CD4-positive, alpha-beta T cell treated with Interleukin-2 at 100 ng/mL for 4 hours (primary cell): ENCODE results near the gene CCL27.

ENCODE experiments used
- DNase-seq: peaks from one replicate; pipeline ENCODE4 v3.0.0-alpha.2; 2020; ENCODE audit warnings: low spot score

Gene CCL27

DNA sequence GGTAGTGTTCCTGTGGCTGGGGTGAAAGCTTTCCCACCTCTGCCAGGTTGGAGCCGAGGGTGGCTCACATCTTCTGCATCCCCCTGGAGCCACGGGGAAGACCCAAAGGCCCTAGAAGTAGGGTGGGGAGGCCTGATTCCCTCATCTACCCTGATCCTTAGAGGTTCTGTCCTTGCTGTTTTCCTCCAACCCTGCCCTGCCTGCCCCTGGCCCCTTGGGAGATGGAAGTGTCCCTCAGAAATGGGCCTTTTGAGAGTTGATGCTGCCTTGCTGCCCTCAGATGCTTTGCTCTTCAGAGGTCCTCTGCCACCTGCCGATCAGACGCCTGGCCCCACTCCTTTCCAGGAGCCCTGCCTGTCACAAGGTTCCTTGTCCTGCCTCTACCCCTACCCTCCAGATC is 22.4 kb upstream of the CCL27 start:
- no peak for DNase-seq

DNA sequence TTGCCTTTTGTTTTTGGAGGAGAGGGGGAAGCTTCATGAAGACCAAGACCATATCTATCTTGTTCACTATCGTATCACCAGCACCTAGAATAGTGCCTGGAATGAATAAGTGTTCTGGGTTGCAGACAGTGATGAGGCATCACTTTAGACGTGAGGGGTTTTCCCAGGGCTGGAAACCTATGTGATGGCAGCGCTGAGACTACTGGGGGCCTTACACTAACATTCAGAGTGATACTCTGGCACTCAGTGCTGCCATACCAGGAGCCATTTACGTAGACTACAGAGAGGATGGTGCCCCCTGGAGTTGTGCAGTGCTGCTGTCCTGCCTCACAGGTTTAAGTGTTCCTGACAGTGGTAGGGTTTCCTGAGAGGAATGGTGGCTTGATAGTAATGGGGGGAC is 21.7 kb upstream of the CCL27 start:
- DNase-seq = no peak

DNA sequence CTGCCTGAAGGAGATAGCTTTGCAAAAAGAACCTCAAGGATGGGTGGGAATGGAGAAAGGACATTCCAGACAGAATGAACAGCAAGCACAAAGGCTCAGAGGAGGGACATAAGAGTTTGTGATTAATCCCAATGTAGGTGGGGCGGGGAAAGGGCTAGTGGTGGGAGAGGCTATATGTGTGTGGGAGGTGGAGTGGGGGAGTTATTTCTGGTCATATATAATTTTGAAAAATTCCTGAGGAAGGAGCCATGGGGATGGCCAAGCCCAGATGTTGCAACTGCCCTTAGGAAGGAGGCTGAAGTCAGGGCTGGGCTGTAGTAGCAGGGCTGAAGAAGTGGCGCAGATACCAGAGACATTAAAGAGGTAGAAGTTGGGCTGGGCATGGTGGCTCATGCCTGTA is 13.4 kb upstream of the CCL27 start:
- no peak for DNase-seq

DNA sequence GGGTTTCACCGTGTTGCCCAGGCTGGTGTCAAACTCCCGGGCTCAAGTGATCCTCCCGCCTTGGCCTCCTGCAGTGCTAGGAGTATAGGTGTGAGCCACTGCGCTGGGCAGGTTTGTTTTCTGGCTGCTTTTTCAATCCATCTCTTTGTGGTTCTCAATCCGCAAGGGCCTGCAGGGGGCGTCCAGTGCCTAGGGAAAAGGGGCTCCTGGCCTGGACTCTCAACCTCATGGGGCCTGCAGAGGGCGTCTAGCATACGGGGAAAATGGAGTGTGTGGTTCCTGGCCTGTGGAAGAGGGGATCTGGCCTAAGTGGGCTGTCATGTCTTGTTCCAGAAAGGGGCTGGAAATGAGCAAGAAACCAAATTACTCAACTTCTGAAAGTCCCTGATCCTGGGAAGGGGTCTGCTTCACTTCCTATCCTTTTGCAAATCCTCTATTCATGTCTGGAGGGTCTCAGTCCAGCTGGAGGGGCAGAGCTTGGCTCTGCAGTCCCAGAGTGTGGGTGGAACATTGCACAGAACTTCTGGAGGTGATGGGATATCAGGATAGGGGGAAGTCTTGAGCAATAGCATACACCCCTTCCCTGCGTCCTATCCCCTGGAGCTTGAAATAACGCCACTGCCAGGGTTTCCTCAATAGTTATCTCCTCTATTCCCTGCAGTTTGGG is 12.7 kb upstream of the CCL27 start:
- peak; percentile 62 for DNase-seq

DNA sequence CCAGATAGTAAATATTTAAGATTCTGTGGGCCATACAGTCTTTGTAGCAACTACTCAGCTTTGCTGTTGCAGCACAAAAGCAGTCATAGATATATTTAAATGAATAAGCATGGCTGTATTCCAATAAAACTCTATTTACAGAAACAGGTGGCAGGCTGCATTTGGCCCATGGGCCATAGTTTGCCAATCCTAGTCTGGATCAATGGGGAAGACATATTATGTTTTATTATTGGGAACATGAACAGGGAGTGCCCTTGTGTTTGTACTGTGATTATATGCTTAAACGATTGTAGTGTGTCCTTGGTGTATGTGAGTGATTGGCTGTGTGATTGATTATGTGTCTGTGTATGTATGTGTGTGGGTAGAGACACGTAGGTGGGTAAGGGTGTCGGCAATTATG is 12.0 kb upstream of the CCL27 start:
- no peak for DNase-seq

DNA sequence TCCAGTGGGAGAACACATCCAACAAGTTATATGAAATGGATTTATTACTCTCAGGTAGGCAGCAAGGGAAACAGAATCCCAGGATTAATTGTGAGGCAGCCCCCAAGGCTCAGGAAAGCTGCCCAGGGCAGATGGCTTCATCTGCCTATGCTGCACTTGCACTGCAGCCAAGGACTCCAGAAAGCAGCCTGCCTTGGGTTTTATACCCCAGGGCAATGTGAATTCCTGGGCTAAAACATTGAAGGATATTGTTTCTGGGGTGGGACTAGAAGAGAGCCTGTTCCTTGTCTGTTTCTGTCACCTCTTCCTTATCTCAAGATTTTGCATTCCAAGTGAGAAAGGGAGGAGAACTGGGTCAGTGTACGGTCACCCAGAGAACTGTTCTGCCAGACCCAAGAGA is 8.8 kb upstream of the CCL27 start:
- no peak for DNase-seq

DNA sequence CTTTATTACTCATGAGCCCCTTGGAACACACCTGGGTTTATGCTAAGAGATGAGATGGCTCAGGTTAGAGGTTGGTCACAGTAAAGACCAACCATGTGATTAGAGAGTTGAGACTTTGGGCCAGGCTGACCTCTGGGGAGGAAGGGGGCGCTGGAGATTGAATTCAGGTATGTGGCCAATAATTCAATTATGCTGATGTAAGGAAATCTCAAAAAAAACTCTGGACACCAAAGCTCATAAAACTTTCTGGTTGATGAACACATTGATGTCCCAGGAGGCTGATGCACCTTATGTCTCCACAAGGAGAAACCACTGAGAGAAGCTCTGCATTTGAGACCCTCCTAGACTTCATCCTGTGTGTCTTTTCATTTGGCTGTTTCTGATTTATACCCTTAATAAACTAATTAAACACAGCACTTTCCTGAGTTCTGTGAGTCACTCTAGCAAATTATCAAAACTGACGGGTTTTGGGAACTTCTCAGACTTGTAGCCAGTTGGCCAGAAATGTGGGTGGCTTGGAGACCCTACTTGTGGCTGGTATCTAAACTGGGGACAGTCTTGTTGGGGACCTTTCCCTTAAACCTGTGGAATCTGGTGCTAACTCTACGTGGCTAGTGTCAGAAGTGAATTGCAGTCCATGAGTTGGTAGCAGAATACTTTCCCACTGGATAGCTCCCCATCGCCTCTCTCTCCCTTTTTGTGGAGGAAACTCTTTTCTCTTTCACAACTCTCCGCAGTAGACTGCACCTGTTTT is 7.5 kb upstream of the CCL27 start:
- DNase-seq = no peak

DNA sequence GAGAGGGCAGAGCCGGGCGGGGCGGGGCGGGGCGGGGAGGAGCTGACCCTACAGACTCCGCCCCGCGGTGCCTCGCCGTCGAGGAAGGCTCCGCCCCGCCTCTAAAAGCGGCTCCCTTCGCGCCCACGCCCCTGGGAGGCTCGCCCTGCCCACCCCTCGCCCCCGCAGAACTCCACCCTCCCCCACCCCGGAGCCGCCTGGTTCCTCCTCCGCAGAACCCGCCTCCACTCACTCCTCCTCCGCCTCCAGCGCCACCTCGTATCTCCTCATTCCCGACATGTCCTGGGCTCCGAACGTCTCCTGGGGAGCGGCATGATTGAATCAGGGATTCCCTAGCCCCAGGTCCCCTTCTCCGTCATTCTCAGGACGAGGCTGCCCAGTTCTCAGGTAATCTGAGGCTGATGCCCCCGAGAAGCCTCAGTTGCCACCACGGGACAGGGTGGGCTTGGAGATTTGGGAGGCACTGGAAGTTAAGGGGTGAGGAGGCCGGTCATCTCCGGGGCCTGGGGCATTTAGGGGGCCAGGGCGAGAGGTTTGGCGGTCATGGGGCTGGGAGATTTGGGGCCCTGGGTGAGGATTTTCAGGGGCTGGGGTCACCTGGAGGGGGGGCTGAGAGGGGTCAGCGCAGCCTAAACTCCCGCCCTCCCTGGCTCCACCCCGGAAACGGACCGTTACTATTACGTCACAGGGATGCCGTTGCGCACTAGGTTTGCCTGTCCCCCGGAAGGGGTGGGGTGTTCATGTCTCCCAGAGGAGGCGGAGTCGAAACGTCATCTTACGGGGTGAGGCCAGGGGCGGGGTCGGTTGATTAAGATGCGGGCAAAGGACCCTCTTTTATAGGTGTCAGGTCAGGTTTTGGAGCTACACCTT is 3.2 kb upstream of the CCL27 start:
- DNase-seq = peak; percentile 92

DNA sequence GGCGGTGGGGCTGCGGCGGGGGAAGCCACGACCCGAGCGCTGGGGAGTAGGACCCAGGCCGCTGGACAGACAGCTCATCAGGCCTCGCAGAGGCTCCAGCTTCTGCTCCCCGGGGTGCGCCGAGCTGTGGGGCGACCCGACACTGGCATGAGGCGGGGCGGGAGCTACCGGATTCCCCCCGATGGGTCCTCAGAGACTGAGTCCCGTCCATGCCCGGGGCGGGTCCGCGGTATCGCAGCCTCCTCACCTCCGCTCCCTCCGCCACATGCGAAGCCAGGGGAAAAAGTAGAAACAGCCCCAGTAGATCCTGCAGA is 2.6 kb upstream of the CCL27 start:
- DNase-seq = no peak

DNA sequence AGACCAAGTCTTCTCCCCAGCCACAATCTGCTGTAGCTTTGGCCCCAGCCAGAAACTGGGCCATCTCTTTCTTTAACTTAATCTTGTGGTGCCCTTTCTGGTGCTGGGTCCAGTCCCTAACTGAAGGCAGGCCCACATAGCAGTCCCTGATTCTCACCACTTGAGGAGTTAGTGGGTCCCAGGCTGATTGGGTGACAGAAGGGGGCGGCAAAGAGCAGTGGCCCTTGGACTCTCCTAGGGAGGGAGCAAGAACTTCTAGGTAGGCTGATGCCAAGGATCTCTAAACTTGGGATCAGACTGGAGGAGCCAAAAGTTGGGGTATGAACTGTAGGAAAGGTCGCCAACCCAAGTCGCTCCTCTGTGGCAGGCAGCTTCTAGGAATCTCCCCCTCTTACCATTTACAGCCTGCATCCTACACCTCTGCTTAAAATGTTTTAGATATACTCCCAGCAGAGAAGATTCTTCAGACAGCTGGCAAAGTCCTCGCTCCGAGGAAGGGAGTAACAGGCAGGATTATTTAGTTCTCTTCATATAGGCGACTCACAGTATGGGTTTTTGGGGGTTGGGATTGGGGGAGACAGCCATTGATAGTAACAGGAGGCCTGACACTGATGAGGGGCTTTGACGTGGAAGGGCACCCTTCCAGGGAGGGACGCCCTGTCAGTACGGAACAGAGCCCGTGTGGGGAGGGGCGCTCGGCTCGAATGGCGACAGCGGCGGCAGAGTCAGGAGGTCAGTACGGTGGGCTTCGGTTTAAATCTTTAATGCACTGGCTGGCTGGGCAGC is 2.0 kb upstream of the CCL27 start:
- peak; percentile 88 for DNase-seq

DNA sequence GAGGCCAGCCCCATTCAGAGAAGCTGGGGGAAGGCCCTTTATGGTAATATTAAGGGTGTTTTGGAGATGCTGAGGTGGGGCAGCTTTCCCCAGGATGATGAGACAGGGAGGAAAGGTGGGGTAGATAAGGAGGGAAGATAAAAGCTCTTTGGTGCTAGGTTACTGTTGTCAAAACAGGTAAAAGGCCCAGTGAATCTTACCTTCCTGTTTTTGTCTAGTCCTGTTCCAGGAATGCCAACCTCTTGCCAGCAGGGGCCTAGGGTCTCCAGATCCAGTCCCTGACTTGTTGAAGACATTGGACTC is 797 bp upstream of the CCL27 start:
- DNase-seq = peak; percentile 87

DNA sequence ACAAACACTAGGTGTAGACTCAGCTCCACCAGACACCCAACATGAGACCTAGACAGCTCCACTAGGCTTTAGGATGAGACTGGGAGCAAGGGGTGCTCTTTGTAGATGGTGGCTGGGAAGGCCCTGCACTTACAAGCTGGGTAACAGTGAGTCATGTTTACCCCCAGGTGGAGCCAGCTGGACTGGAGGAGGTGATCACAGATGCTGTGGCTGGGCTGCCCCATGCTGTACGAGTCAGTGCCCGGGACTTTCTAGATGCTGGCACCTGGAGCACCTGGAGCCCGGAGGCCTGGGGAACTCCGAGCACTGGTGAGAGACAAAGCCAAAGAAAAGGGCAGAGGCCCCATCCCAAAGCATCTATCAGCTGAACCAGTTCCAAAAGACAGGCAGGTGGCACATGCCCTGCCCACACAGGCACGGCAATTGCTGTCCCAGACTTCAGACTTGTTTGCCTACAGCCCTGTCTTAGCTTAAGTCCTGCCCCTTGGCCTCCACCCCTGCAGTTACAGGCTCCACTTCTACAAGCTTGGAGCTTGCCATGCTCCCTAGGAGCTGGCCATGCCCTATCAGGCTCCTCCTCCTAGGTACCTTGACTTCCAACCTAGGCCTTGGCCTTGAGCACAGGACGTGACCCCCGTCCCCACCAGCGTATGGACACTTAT is 2.7 kb downstream of the CCL27 start:
- DNase-seq = peak; percentile 32

DNA sequence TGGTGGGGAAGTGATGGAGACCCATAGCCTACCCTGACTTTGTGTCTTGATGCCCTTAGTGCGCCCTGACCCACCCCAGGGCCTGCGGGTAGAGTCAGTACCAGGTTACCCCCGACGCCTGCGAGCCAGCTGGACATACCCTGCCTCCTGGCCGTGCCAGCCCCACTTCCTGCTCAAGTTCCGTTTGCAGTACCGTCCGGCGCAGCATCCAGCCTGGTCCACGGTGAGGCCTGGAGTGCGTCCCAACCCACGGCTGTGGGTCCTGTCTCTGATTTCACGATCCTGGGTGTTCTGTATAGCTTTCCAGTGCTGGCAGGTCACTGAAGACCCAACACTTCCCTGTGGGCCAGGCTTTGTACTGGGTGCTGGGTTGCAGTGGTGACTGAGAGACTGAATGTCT is 4.0 kb downstream of the CCL27 start:
- no peak for DNase-seq

DNA sequence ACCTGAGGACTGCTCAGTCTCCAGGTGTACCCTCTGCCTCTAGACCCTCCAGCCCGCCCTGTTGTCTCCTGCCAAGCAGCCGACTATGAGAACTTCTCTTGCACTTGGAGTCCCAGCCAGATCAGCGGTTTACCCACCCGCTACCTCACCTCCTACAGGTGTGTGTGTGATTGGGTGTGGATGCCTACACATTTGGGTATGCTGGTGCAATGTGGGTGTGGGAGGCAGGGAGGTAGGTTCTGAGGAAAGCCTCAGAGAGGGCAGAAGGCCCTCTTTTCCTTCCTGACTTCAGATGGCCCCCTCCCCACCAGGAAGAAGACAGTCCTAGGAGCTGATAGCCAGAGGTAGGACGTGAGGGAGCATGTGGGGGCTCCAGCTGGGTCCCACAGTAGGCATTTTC is 5.5 kb downstream of the CCL27 start:
- no peak for DNase-seq

DNA sequence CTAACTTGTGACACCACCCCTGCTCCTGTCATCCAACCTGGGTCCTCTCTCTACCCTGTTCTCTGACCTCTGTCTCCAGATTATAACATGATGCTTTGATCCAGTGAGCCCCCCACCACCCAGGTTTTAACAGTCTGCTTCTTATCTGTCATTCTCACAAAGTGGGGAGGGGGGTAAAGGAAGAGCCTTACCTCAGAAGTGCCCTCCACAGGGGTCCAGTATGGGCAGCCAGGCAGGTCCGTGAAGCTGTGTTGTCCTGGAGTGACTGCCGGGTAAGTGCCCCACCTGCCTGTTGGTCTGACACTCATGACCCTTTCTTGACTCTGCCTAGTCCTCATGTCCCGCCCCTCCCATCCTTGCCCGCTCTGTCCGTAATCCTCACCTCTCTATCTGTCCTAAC is 7.1 kb downstream of the CCL27 start:
- DNase-seq = no peak

DNA sequence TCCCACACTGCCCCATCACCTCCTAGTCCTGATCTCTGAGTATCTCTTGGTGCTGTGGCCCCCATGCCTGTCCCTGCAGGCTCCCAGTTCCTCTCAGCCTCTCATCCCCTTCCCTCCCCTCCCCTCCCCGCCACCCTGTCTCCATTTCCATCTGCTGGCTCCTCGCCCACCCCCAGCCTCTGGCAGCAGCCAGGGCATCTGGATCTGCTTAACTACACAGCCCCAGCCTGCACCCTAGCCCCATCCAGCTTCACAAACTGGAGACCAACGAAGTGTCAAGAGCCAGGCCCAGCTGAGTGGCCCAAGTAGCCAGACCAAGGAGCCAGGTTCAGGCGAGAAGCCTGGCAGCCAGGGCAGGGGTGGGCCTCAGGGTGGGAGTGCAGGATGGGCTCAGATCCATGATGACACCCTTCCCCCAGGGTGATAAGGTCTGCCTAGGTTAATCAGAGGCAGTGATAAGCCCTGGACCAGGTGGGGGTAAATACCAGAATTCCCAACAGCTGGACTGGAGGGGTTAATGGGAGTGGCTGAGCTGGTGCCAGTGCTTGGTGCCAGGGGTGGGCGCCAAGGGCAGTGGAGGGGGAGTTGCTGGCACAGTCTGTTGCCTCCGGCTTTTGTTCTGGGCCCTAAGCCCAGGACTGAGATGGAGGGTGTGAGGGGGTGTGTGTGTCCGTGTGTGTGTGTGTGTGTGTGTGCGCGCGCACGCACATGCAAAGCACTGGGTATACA is 8.0 kb downstream of the CCL27 start:
- no peak for DNase-seq

DNA sequence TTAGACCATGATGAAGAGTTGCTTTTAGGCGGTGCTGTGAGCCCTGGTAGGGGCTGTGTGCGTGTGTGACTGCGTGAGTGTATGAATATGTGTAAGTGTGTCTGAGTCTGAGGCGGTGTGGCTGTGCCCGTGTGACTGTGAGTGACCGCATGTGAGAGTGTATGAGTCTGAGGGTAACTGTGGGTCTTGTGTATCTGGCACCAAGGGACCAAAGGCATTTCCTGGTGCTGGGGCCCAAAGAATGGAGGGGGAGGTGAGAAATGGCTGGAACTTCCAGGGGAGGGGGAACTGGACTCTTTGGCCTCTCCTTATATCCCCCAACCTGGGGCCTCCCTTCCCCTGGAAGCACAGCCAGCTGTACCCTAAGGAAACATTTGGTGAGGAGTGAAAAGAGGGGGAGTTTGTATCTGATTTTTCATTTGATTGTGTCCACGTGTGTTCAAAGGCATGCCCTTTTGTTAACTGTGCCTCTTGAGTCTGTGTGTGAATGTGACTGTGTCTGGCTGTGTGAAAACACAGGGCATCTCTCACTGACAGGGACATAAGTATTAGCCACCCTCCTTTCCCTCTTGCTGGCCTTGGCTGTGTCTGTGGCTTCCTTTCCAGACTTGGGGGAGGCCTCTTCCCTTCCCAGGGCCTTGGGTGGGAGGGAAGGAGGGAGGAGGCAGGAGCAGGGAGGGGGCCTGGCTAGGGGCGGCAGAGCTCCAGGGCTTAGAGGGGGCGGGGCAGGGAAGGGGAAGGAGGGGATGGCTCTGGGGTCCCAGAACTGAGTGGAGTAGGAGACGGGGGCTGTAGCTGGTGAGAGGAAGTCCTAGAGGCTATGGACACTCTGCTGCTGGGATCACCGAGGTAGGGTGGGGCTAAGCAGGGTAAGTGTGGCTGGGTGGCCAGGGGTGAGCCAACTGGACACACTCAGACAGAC is 9.0 kb downstream of the CCL27 start:
- DNase-seq = no peak

DNA sequence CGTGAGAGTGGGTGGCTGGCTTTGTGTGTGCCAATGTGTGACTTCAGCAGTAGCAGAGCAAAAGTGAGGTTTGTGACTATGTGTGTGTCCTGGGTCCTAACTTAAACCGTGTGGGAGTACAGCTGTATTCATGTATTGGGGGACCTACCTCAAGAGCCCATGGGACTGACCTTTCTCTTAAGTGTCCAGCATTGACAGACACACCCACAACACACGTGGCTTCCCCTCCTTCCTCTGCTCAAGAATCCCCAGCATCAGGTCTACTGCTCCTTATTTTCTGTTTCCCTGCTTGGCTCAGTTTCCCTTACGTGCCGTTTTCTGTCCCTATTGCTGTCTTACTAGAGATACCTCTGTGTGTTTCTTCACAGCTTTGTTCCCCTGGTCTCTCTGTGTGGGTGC is 9.9 kb downstream of the CCL27 start:
- no peak for DNase-seq

DNA sequence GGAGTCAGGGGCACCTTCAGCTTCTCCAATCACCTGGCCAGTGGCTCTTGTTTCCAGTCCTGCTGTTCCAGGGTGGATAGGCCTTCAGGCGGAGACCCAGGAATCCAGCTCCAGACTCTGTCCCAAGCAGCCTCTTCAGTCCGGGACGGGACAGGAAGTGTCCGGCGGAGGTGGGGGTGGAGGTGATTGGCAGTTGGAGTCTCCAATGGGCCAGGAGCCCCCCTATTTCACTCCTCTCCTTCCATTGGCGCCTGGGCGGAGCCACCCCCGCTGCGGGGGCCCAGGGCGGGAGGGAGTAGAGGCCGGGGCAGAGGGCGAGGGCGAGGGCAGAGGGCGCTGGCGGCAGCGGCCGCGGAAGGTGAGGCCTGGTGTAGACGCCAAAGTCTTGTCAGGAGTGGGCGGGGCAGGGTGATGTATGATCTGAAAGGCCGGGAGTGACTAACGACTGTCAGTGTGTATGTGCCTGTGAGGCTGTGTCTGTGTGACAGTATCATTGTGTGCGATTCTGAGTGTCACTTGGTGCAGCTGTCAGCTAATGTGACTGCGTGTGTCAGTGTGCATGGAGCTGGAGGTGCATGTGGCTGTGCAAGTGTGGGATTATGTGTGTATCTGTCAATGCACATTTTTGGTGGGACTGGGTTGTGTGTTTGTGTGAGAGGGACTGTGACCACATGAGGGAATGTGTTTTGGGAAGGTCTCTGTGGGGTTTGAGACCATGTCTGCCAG is 10.4 kb downstream of the CCL27 start, which contains the start of gene IL11RA:
Gene IL11RA (plus strand): TSS at position 310 of the 726 bp plus-strand sequence. CDS start 3,033 bp downstream, outside the sequence.
- peak; percentile 71 for DNase-seq
